OCI-LY1 (cell line): ENCODE results near the gene HES1.
"Not testable (repeated sequence)": the region's sequence is repeated elsewhere in the genome, so short reads cannot be mapped to it uniquely, and the experiment has no call there.

Source experiments
- H2AFZ ChIP-seq: fragments of 200-600 bp; sonication (generic), shearing (Covaris generic); 2 replicates; pipeline ENCODE4 v1.6.0; 2014; ENCODE audit warnings: antibody characterized with exemption, mild to moderate bottlenecking, low read length
- H3F3A ChIP-seq: fragments of 200-600 bp; sonication (generic), shearing (Covaris generic); 2 replicates; pipeline ENCODE4 v1.6.0; 2014; ENCODE audit warnings: mild to moderate bottlenecking, antibody characterized with exemption, low read length, moderate library complexity; ENCODE audit not compliant: insufficient read depth
- H3K27ac ChIP-seq: fragments of 200-600 bp; sonication (generic); 2 replicates; pipeline ENCODE4 v1.5.1; 2014; ENCODE audit warnings: low read length, mixed run types, mild to moderate bottlenecking, low read depth; ENCODE audit not compliant: poor library complexity, severe bottlenecking
- H3K27me3 ChIP-seq: fragments of 200-600 bp; sonication (generic); 2 replicates; pipeline ENCODE4 v1.6.0; 2014; ENCODE audit warnings: antibody characterized with exemption, mild to moderate bottlenecking, low read length, moderate library complexity; ENCODE audit not compliant: insufficient read depth
- H3K36me3 ChIP-seq: fragments of 200-600 bp; sonication (generic); 2 replicates; pipeline ENCODE4 v1.6.1; 2014; ENCODE audit warnings: mild to moderate bottlenecking, antibody characterized with exemption, low read length, moderate library complexity, mixed read lengths; ENCODE audit not compliant: insufficient read depth
- H3K4me1 ChIP-seq: fragments of 200-600 bp; sonication (generic); 2 replicates; pipeline ENCODE4 v1.5.1; 2014; ENCODE audit warnings: mild to moderate bottlenecking, low read length, moderate library complexity; ENCODE audit not compliant: insufficient read depth, severe bottlenecking
- H3K4me2 ChIP-seq: fragments of 200-600 bp; sonication (generic), shearing (Covaris generic); 2 replicates; pipeline ENCODE4 v1.6.1; 2014; ENCODE audit warnings: low read length
- H3K4me3 ChIP-seq: fragments of 200-600 bp; sonication (generic); 2 replicates; pipeline ENCODE4 v1.5.1; 2014; ENCODE audit warnings: low read length, low read depth, mild to moderate bottlenecking, mixed read lengths; ENCODE audit not compliant: poor library complexity, severe bottlenecking
- H3K79me2 ChIP-seq: fragments of 200-600 bp; shearing (Covaris generic); 2 replicates; pipeline ENCODE4 v1.6.1; 2016; ENCODE audit warnings: mixed run types, low read length, mixed read lengths; ENCODE audit not compliant: insufficient read depth
- H3K9ac ChIP-seq: fragments of 200-600 bp; sonication (generic), shearing (Covaris generic); 2 replicates; pipeline ENCODE4 v1.6.1; 2014; ENCODE audit warnings: mild to moderate bottlenecking, low read length, mixed read lengths
- H3K9me2 ChIP-seq: fragments of 200-600 bp; sonication (generic), shearing (Covaris generic); 2 replicates; pipeline ENCODE4 v1.6.1; 2014; ENCODE audit warnings: low read depth, mild to moderate bottlenecking, low read length, mixed read lengths
- H3K9me3 ChIP-seq: fragments of 200-600 bp; shearing (Covaris generic); 2 replicates; pipeline ENCODE4 v1.6.1; 2014; ENCODE audit warnings: low read length, mixed read lengths
- H4K20me1 ChIP-seq: fragments of 200-600 bp; sonication (generic), shearing (Covaris generic); 2 replicates; pipeline ENCODE4 v1.6.0; 2016; ENCODE audit warnings: mild to moderate bottlenecking, low read length; ENCODE audit not compliant: insufficient read depth
- EZH2 ChIP-seq: fragments of 200-600 bp; sonication (generic), shearing (Covaris generic); IDR thresholded peaks from 2 replicates; pipeline ENCODE4 v1.8.0; 2017; ENCODE audit warnings: borderline replicate concordance, mixed run types, mild to moderate bottlenecking, antibody characterized with exemption, low read length, moderate library complexity, mixed read lengths
- TF ChIP-seq, protein P1 (sequence below): fragments of 200-600 bp; sonication (generic), shearing (Covaris generic); IDR thresholded peaks from 2 replicates; pipeline ENCODE4 v1.5.1; 2017; ENCODE audit warnings: mild to moderate bottlenecking, antibody characterized with exemption, low read length, moderate library complexity, mixed read lengths

The HES1 gene

DNA sequence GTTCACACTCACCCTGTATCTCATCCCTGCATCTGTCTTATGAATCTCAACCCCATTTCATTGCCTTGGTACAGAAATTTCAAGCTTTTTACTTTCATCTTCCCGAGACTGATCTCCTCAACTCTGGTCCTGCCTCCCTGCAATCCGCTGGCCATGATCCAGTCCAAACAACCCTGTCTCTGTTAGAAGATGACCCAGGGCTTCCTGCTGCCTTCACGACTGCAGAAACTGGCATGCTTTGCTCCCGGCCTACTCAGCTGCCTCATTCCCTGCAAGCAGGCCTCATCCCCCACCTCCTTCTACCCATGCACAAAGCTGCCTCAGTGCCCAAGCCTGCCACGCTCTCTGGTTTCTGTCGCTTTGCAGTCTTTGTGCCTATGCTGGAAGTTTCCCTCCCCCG is 12.4 kb downstream of the HES1 start:
- Histone ChIP-seq H3K9ac (no peak overlapping the region), H4K20me1 (no peaks in the 10 kb centered on the region), H2AFZ (no peak overlapping the region), H3K9me3 (no peaks in the 10 kb centered on the region), H3K27ac (no peak overlapping the region), H3F3A (no peaks in the 10 kb centered on the region), H3K4me2 (no peak overlapping the region), H3K4me1 (no peaks in the 10 kb centered on the region), H3K27me3 (no peaks in the 10 kb centered on the region; the same call in 1 of the 2 replicates), H3K79me2 (no peaks in the 10 kb centered on the region), H3K36me3 (no peaks in the 10 kb centered on the region), H3K4me3 (no peak overlapping the region), H3K9me2 (no peaks in the 10 kb centered on the region)
- TF ChIP-seq, protein P1, sequence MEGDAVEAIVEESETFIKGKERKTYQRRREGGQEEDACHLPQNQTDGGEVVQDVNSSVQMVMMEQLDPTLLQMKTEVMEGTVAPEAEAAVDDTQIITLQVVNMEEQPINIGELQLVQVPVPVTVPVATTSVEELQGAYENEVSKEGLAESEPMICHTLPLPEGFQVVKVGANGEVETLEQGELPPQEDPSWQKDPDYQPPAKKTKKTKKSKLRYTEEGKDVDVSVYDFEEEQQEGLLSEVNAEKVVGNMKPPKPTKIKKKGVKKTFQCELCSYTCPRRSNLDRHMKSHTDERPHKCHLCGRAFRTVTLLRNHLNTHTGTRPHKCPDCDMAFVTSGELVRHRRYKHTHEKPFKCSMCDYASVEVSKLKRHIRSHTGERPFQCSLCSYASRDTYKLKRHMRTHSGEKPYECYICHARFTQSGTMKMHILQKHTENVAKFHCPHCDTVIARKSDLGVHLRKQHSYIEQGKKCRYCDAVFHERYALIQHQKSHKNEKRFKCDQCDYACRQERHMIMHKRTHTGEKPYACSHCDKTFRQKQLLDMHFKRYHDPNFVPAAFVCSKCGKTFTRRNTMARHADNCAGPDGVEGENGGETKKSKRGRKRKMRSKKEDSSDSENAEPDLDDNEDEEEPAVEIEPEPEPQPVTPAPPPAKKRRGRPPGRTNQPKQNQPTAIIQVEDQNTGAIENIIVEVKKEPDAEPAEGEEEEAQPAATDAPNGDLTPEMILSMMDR: no peak
- no peak for TF ChIP-seq EZH2

DNA sequence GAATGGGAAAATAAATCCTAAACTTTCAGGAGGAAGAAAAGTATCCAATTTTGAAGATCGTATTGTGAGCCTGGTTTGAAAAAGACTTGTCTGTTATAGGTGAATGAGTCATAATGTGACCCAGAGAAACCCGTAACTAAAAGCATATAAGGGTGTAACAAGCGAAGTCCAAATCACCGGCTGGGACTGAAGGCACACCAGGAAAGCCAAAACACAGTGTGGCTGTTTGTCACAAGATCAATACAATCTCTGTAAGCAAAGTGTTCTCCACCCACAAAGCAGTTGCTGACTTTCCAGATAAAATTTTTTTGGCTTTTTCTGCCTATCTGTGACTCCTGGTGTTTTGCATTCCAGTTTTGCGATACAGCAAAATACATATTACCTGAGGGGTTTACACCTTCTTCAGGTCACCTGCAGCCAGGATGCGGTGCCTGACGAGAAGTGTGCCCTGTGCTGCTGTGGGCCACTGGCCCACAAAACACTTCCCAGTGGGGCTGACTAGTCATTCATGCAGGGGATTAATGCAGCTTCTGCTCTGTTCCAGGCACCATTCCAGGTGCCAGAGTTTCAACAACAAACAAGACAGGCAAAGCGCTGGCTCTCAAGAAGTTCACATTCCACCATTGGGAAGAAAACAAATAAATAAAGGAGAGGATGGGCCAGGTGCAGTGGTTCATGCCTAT is 14.4 kb downstream of the HES1 start:
- H2AFZ ChIP-seq: no peak overlapping the region
- H3K9ac ChIP-seq: no peak overlapping the region

DNA sequence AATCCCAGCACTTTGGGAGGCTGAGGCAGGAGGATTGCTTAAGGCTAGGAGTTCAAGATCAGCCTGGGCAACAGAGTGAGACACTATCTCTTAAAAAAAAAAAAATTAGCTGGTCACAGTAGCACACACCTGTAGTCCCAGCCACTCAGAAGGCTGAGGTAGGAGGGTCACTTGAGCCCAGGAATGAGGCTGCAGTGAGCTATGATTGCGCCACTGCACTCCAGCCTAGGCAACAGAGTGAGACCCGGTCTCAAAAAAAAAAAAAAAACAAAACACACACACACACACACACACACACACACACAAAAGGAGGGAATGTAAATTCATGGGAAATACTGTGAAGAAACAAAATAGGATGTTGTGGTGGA is 15.0 kb downstream of the HES1 start:
- not testable (repeated sequence) for H2AFZ ChIP-seq, H3F3A ChIP-seq, H3K4me3 ChIP-seq, H4K20me1 ChIP-seq, H3K4me1 ChIP-seq, H3K9me2 ChIP-seq, H3K27ac ChIP-seq, H3K79me2 ChIP-seq, H3K9ac ChIP-seq, H3K36me3 ChIP-seq, H3K4me2 ChIP-seq, H3K9me3 ChIP-seq
- peaks cover 14% of the 10 kb centered on the region for H3K27me3 ChIP-seq

More for the DNA sequence above, 14.4 kb downstream of the HES1 start:
- Histone ChIP-seq H3K4me2 (no peak overlapping the region), H3K27ac (no peak overlapping the region), H3K79me2 (no peaks in the 10 kb centered on the region), H3K36me3 (no peaks in the 10 kb centered on the region), H3K27me3 (peaks cover 14% of the 10 kb centered on the region), H3K9me3 (no peaks in the 10 kb centered on the region), H3F3A (no peaks in the 10 kb centered on the region), H3K4me3 (no peak overlapping the region), H4K20me1 (no peaks in the 10 kb centered on the region), H3K4me1 (no peaks in the 10 kb centered on the region), H3K9me2 (no peaks in the 10 kb centered on the region)
- no peak for TF ChIP-seq EZH2
- TF ChIP-seq, protein P1: no peak

DNA sequence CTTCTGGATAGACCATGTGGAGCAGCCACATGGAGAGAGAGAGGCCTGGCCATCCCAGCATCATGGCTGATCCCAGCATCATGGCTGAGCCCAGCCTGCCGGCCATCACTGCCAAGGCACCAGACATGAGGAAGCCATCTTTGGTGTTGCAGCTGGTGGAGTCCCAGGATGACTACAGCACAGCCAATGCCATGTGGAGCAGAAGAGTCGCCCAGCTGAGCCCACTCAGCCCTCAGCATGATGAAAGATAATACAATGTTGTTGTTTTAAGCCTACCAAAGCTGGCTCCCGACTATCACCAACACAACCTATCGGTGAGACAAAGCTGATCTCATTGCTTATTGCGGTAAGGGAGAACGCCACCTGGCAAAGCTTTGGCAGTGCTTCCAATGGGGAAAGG is 18.4 kb downstream of the HES1 start:
- no peaks in the 10 kb centered on the region for H3K4me1 ChIP-seq
- no peaks in the 10 kb centered on the region for H3K36me3 ChIP-seq
- H3K79me2 ChIP-seq: no peaks in the 10 kb centered on the region
- H3K4me2 ChIP-seq: no peak overlapping the region
- H2AFZ ChIP-seq: no peak overlapping the region
- H3K27ac ChIP-seq: no peak overlapping the region
- H4K20me1 ChIP-seq: no peaks in the 10 kb centered on the region
- H3F3A ChIP-seq: no peaks in the 10 kb centered on the region
- no peaks in the 10 kb centered on the region for H3K9me2 ChIP-seq
- TF ChIP-seq, protein P1: no peak
- no peak for TF ChIP-seq EZH2
- H3K9me3 ChIP-seq: no peaks in the 10 kb centered on the region
- peaks cover 14% of the 10 kb centered on the region for H3K27me3 ChIP-seq
- no peak overlapping the region for H3K9ac ChIP-seq
- no peak overlapping the region for H3K4me3 ChIP-seq
